Caco-2 (cell line): ENCODE data around the gene SLC17A9. TPM values are rescaled to one million over a fixed set of nuclear protein-coding genes. Genes with fewer than 3 reads are reported as not detected.
A peak's percentile ranks its signal among the peaks of the same experiment; 100 is the strongest.

Experiments used
- BruUV-seq: library from RNA; stranded (reverse); fragments of 400-500 nt; replicated peaks from 2 replicates; lab custom pipeline; 2021; lab: Mats Ljungman, UMichigan
- CTCF ChIA-PET: fragments of 300-600 bp; sonication (Branson Sonifier 250); formaldehyde crosslinking; loops from one replicate; lab custom pipeline; 2022; ENCODE audit warnings: antibody characterized with exemption; lab: Charles Lee
- POLR2A ChIA-PET: fragments of 300-600 bp; sonication (Branson Sonifier 250); formaldehyde crosslinking; loops from one replicate; lab custom pipeline; 2022; ENCODE audit warnings: antibody characterized with exemption; lab: Charles Lee
- DNase-seq, 2 experiments: peaks; one replicate each; pipeline versions ENCODE4 v3.0.0 to v3.0.0-alpha.2; 2020 to 2022
- H3K27me3 ChIP-seq: replicated peaks from 2 replicates; pipeline ENCODE4 v1.6.0; 2011; ENCODE audit warnings: low read length; ENCODE audit not compliant: control insufficient read depth, insufficient read depth
- H3K36me3 ChIP-seq: 2 replicates; pipeline ENCODE4 v1.5.1; 2011; ENCODE audit warnings: low read length; ENCODE audit not compliant: control insufficient read depth, insufficient read depth
- H3K4me1 ChIP-seq: fragments of 250-450 bp; sonication (Bioruptor Pico); 2 replicates; pipeline ENCODE4 v1.5.1; 2020; ENCODE audit warnings: mild to moderate bottlenecking
- H3K4me3 ChIP-seq: 2 replicates; pipeline ENCODE4 v1.5.1; 2011; ENCODE audit warnings: low read depth, mild to moderate bottlenecking, control low read depth, low read length
- H3K9me3 ChIP-seq: fragments of 250-450 bp; sonication (Bioruptor Pico); 2 replicates; pipeline ENCODE4 v1.5.1; 2020; ENCODE audit warnings: mild to moderate bottlenecking, moderate library complexity
- H3K27ac Mint-ChIP-seq: one replicate; pipeline ENCODE4 v1.8.0; 2022; ENCODE audit warnings: mixed read lengths; ENCODE audit not compliant: unreplicated experiment
- H3K27me3 Mint-ChIP-seq: one replicate; pipeline ENCODE4 v1.8.0; 2022; ENCODE audit warnings: mixed read lengths; ENCODE audit not compliant: insufficient read depth, unreplicated experiment
- H3K36me3 Mint-ChIP-seq: one replicate; pipeline ENCODE4 v1.8.0; 2022; ENCODE audit warnings: mild to moderate bottlenecking, mixed read lengths; ENCODE audit not compliant: insufficient read depth, unreplicated experiment
- H3K4me1 Mint-ChIP-seq: one replicate; pipeline ENCODE4 v1.8.0; 2022; ENCODE audit warnings: low read depth, mixed read lengths; ENCODE audit not compliant: unreplicated experiment
- H3K4me3 Mint-ChIP-seq: one replicate; pipeline ENCODE4 v1.8.0; 2022; ENCODE audit warnings: mild to moderate bottlenecking, moderate library complexity, mixed read lengths; ENCODE audit not compliant: unreplicated experiment
- H3K9me3 Mint-ChIP-seq: one replicate; pipeline ENCODE4 v1.8.0; 2022; ENCODE audit warnings: mixed read lengths; ENCODE audit not compliant: unreplicated experiment
- intact Hi-C: fragments of 100-400 bp; cut with micrococcal nuclease; formaldehyde crosslinking; loops from one replicate; pipeline ENCODE4 v1.10.0; 2022; ENCODE audit not compliant: unreplicated experiment
- total RNA-seq: library from RNA; stranded (reverse); gene quantifications from 2 replicates; pipeline ENCODE4 v1.2.3, GENCODE V29; 2022
- TF ChIP-seq, protein P1 (sequence below), 2 experiments: fragments of 200-600 bp in 1 of 2; IDR thresholded peaks; 1 replicate in 1 of 2; 2 replicates in 1 of 2; pipeline versions ENCODE4 v1.5.1 to v1.8.0; 2011 to 2022; ENCODE audit warnings: antibody characterized with exemption in 1 of 2, control low read depth in 1 of 2, inconsistent platforms in 1 of 2, low read depth in 1 of 2, low read length in 1 of 2, mild to moderate bottlenecking in 1 of 2, moderate library complexity in 1 of 2; ENCODE audit not compliant: insufficient read depth in 1 of 2, severe bottlenecking in 1 of 2, unreplicated experiment in 1 of 2

SLC17A9 gene
- total RNA-seq, 1 experiment from 2014 or later, result 64.7 TPM

DNA sequence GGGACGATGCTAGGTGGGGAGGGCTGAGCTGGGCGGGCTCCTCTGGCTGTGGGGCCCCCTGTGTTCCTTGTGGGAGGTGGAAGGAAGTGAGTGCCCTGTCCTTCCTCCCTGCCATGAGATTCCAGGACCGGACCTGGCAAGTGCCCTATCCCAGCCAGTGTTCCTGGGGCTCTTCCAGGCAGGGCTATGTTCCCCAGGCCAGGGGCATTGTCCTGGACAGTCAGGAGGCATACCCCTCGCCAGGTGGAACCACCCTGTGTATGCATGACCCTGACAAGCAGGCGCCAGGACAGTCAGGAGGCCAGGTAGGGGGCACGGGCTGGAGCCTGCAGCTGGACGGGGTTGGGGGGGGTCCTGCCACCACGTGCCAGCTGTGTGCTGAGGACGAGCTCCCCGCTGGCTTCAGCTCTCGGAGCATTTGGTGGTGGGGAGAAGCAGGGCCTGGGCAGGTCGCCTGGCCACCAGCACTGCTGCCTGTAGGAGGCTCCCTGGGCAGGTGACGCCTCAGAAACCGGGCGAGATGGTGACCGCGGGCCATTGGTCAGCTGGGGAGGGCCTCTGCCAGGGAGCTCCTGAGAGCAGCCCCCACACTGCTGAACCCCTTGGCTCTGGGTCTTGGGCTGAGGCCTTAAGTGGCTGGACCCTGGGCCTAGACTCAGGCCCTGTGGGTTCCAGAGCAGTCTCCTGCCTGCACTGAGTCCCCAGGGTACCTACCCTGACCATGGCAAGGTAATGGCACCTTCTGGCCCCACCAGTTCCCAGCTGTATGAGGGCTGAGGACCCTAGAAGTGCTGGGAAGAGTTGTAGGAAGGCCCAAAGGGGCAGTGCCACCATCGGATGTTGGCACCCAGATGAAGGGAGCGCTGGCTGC lies 694 bp downstream of the SLC17A9 start:
- Histone ChIP-seq H3K36me3 (peaks cover 12% of the 10 kb centered on the region), H3K9me3 (no peaks in the 10 kb centered on the region), H3K4me1 (peaks cover 45% of the 10 kb centered on the region), H3K27me3 (no peaks in the 10 kb centered on the region), H3K4me3 (peak overlapping the region; percentile 60)
- peak overlapping the region; percentile 85 for H3K4me3 Mint-ChIP-seq
- POLR2A ChIA-PET, result interaction anchor here (0.5 to 2.5 kb wide), 6 partner anchors 15 to 585 kb away, joined by 3 to 26 read pairs (median 4); partner anchors contain the start of genes GID8 and TCFL5
- DNase-seq, result peak; percentile 59 to 79
- BruUV-seq, result no TSS peak
- CTCF ChIA-PET, result interaction anchor here (0.6 to 3.1 kb wide), 6 partner anchors 9 to 159 kb away, joined by 3 to 15 read pairs (median 4); no protein-coding TSS in a partner anchor
- H3K27me3 Mint-ChIP-seq, result no peaks in the 10 kb centered on the region
- peaks cover 35% of the 10 kb centered on the region for H3K4me1 Mint-ChIP-seq
- H3K9me3 Mint-ChIP-seq, result peaks cover 10% of the 10 kb centered on the region
- peaks cover 82% of the 10 kb centered on the region for H3K36me3 Mint-ChIP-seq
- intact Hi-C loops, result loop anchor here (1.0 to 2.0 kb wide), 3 partner anchors 15 to 27 kb away; partner anchors contain the start of genes DIDO1 and GID8
- H3K27ac Mint-ChIP-seq, result peak overlapping the region; percentile 93
- TF ChIP-seq, protein P1, sequence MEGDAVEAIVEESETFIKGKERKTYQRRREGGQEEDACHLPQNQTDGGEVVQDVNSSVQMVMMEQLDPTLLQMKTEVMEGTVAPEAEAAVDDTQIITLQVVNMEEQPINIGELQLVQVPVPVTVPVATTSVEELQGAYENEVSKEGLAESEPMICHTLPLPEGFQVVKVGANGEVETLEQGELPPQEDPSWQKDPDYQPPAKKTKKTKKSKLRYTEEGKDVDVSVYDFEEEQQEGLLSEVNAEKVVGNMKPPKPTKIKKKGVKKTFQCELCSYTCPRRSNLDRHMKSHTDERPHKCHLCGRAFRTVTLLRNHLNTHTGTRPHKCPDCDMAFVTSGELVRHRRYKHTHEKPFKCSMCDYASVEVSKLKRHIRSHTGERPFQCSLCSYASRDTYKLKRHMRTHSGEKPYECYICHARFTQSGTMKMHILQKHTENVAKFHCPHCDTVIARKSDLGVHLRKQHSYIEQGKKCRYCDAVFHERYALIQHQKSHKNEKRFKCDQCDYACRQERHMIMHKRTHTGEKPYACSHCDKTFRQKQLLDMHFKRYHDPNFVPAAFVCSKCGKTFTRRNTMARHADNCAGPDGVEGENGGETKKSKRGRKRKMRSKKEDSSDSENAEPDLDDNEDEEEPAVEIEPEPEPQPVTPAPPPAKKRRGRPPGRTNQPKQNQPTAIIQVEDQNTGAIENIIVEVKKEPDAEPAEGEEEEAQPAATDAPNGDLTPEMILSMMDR (IDR thresholded peaks at IDR 0.05; ENCODE audit: insufficient read depth in 1 of 2, low read depth in 1 of 2, low read length in 1 of 2, severe bottlenecking in 1 of 2, unreplicated experiment in 1 of 2), result peak; percentile 2 to 23

DNA sequence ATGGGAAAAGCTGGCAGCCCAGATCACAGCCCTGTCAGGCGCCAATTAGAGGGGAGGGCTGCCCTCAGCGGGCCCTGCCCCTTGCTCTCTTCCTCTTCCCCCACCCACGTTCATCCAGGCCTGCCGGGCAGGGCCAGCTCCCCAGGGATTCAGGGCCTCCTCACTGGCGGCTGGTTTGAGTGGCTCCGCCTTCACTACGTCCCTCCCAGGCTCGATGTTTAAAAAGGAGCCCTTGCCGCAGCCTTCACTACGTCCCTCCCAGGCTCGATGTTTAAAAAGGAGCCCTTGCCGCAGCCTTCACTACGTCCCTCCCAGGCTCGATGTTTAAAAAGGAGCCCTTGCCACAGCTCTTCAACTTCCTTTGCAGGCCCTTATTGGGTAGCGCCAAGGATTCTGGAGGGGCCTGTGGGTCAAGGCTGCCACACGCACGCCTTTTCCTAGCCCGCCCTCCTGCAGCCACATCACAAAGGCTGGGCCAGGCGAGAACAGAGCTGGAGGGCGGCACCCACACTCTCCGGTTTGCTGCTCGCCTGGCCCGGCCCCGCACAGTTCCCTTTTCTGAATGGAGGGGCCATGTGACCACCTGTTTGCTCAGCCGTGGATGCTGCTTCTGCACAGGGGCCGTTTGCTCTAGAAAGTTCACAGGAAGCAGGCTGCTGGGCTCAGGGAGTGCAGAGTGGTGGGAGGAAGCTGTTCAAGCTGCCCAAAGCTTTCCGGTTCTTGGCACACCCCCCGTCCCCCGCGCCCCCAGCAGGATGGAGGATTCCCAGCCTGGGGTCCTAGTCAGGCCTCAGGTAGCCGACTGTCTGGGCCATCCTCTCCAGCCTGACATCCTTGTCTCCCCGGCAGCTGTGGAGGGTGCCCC lies 1.6 kb downstream of the SLC17A9 start:
- peaks cover 80% of the 10 kb centered on the region for H3K36me3 Mint-ChIP-seq
- H3K27ac Mint-ChIP-seq, result peak overlapping the region; percentile 93
- BruUV-seq, result no TSS peak
- H3K27me3 Mint-ChIP-seq, result no peaks in the 10 kb centered on the region
- Histone ChIP-seq H3K9me3 (no peaks in the 10 kb centered on the region), H3K27me3 (no peaks in the 10 kb centered on the region), H3K4me3 (peak overlapping the region; percentile 60), H3K4me1 (peaks cover 45% of the 10 kb centered on the region), H3K36me3 (peaks cover 13% of the 10 kb centered on the region)
- ChIA-PET POLR2A (interaction anchor here (0.6 to 2.5 kb wide), 4 partner anchors 16 to 586 kb away, joined by 3 to 26 read pairs (median 6); partner anchors contain the start of genes GID8 and TCFL5), CTCF (interaction anchor here (0.6 to 3.1 kb wide), 7 partner anchors 10 to 226 kb away, joined by 3 to 15 read pairs (median 3); no protein-coding TSS in a partner anchor)
- peaks cover 35% of the 10 kb centered on the region for H3K4me1 Mint-ChIP-seq
- DNase-seq, result no peak
- intact Hi-C loops, result loop anchor here (2.0 kb wide), 2 partner anchors 19 to 61 kb away; no protein-coding TSS in a partner anchor
- TF ChIP-seq, protein P1 (IDR thresholded peaks at IDR 0.05; ENCODE audit: insufficient read depth in 1 of 2, low read depth in 1 of 2, low read length in 1 of 2, severe bottlenecking in 1 of 2, unreplicated experiment in 1 of 2), result no peak
- peak overlapping the region; percentile 85 for H3K4me3 Mint-ChIP-seq
- H3K9me3 Mint-ChIP-seq, result peaks cover 2% of the 10 kb centered on the region
